SKM-1 treated with dmso at 0.1 percent for 144 hours (cell line): ENCODE results near the gene TLK1.

Experiments used
- DNase-seq: peaks from one replicate; lab custom pipeline; 2025; ENCODE audit not compliant: unreplicated experiment; lab: John Stamatoyannopoulos, UW

Gene TLK1

GRCh38 chr2:171169839-171170238 lies 9.1 kb upstream of the TLK1 start:
- DNase-seq = no peak

- DNase-seq = no peak
Measured at GRCh38 chr2:171169333-171169732, 8.6 kb upstream of the TLK1 start.

GRCh38 chr2:171167352-171167997 lies 6.8 kb upstream of the TLK1 start:
- DNase-seq = no peak

- no peak for DNase-seq
Measured at GRCh38 chr2:171166328-171166983, 5.8 kb upstream of the TLK1 start.

GRCh38 chr2:171165967-171166327 lies 5.3 kb upstream of the TLK1 start:
- DNase-seq = no peak

GRCh38 chr2:171163261-171163660 lies 2.6 kb upstream of the TLK1 start:
- DNase-seq = no peak

GRCh38 chr2:171162522-171163197 lies 2.0 kb upstream of the TLK1 start:
- peak; percentile 33 for DNase-seq

GRCh38 chr2:171160956-171161740 lies 455 bp upstream of the TLK1 start:
- DNase-seq = peak; percentile 79

- DNase-seq = peak; percentile 33
Measured at GRCh38 chr2:171159372-171160118, 1.1 kb downstream of the TLK1 start.

GRCh38 chr2:171158790-171159371 lies 1.8 kb downstream of the TLK1 start:
- no peak for DNase-seq

GRCh38 chr2:171158036-171158789 lies 2.5 kb downstream of the TLK1 start:
- DNase-seq = no peak

- no peak for DNase-seq
Measured at GRCh38 chr2:171157109-171157500, 3.6 kb downstream of the TLK1 start.

- peak; percentile 25 for DNase-seq
Measured at GRCh38 chr2:171154348-171154747, 6.3 kb downstream of the TLK1 start.

- DNase-seq = no peak
Measured at GRCh38 chr2:171150694-171151285, 9.9 kb downstream of the TLK1 start.

GRCh38 chr2:171149986-171150693 lies 10.6 kb downstream of the TLK1 start:
- DNase-seq = no peak

GRCh38 chr2:171149171-171149938 lies 11.3 kb downstream of the TLK1 start:
- no peak for DNase-seq

- DNase-seq = no peak
Measured at GRCh38 chr2:171147081-171147480, 13.6 kb downstream of the TLK1 start.

- peak; percentile 91 for DNase-seq
Measured at GRCh38 chr2:171146633-171147032, 14.1 kb downstream of the TLK1 start.
